ENCODE measurements around the gene HTR3D.

DNA sequence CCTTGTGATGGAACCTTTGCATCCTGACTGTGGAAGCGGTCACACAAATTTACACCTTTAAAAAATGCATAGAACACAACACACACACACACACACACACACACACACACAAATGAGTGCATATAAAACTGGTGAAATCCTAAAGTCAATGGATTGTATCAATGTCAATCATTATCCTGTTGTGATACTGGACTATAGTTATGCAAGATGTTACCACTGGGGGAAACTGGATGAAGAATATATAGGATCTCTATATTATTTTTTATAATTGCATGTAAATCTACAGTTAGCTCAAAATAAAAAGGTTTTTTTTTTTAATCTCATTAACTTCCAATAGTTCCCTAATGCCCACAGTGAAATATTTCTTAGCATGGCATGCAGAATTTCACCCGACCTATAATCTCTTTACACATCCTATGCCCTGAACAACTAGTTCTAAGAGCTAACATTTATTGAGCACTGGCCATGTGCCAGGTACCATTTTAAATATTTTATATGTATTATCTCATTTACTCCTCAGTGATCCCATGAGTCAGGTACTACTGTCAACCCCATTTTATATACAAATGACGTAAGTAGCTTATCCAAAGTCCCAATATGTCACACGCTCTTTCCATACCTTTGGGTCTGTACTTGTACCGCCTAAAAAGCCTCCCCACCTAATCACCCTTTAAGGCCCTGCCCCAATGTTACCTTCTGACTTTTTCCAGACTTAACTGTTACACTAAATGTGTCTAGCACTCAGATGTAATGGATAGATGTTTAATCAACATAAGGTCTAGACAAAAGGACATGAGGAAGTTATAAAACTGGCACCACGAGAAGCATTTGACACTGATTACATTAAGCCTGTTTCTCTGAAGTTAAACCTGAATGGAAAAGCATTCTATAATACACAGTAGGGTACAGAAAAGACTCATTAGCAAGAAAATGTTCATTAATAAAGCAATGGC, 19.3 kb upstream of the HTR3D start:
- TF ChIP-seq TAF1 (IDR thresholded peaks at IDR 0.05; ENCODE audit: borderline replicate concordance, insufficient read depth, low read length): no peak
- TF ChIP-seq, protein P1, sequence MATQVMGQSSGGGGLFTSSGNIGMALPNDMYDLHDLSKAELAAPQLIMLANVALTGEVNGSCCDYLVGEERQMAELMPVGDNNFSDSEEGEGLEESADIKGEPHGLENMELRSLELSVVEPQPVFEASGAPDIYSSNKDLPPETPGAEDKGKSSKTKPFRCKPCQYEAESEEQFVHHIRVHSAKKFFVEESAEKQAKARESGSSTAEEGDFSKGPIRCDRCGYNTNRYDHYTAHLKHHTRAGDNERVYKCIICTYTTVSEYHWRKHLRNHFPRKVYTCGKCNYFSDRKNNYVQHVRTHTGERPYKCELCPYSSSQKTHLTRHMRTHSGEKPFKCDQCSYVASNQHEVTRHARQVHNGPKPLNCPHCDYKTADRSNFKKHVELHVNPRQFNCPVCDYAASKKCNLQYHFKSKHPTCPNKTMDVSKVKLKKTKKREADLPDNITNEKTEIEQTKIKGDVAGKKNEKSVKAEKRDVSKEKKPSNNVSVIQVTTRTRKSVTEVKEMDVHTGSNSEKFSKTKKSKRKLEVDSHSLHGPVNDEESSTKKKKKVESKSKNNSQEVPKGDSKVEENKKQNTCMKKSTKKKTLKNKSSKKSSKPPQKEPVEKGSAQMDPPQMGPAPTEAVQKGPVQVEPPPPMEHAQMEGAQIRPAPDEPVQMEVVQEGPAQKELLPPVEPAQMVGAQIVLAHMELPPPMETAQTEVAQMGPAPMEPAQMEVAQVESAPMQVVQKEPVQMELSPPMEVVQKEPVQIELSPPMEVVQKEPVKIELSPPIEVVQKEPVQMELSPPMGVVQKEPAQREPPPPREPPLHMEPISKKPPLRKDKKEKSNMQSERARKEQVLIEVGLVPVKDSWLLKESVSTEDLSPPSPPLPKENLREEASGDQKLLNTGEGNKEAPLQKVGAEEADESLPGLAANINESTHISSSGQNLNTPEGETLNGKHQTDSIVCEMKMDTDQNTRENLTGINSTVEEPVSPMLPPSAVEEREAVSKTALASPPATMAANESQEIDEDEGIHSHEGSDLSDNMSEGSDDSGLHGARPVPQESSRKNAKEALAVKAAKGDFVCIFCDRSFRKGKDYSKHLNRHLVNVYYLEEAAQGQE (IDR thresholded peaks at IDR 0.05; ENCODE audit: insufficient read depth in 1 of 2, low read depth in 2 of 2, low read length in 2 of 2): no peak
- no peak for TF ChIP-seq POLR2AphosphoS5 (IDR thresholded peaks at IDR 0.05; ENCODE audit: low read depth, low read length)
- no peak for TF ChIP-seq FOXP2 (optimal IDR thresholded peaks at IDR 0.05; ENCODE audit: borderline replicate concordance, extremely low read depth, extremely low read length, insufficient read depth)
